Suppressor macrophage treated with lipopolysaccharide for 1 hour (primary cell): ENCODE measurements around the gene GCNT3.

Experiments used
- DNase-seq, 3 donors: peaks; one replicate each; pipeline ENCODE4 v3.0.0-alpha.2; 2020 to 2022

Gene GCNT3

DNA sequence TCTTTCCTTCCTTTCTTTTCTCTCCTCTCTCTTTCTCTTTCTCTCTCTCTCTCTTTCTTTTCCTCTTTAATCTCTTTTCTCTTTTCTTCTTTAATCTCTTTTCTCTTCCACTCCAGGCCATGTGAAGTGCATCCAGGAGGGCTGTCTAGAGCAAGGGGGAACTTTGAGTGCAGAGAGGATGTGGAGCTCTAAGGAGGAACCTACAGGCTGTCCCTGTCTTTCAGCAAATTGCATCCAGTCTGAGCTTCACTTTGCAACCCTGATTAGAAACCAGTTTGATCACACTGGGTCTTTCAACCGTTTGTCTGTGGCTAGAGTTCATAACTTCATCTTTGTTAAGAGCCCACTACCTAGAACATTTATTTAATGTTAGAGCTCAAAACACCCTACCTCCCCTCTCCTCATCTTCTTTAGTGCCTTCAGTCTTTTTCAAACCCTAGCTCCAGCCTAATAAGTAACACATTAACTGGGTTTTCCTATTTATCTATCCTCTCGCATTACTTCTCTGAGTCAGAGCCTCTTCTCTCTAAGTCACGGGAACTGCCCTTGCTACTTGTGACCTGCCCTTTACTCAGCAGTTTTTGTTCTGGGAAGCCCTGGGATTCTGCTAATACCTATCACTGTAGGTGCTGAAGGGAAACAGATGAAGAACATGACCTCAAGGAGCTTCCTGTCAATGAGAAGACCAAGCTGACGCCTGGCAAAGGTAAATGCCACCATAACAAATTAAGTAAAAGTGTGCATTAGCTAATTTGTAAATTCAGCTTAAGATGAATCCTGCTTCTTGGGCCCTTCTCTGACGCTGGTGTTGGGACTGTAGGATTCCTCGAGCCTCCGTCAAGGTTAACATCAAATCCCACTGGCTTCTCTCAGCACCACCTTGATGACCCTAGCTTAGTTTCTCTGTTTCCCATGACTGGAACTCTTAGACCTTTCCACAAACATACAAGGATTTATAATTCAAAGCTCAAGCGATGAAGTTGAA is at the start of gene GCNT3:
GCNT3 (plus strand) TSS at position 508 of the 985 bp plus-strand sequence. CDS start 6,456 bp downstream, outside the sequence.
- DNase-seq: peak; percentile 28 to 35 (median 31)

DNA sequence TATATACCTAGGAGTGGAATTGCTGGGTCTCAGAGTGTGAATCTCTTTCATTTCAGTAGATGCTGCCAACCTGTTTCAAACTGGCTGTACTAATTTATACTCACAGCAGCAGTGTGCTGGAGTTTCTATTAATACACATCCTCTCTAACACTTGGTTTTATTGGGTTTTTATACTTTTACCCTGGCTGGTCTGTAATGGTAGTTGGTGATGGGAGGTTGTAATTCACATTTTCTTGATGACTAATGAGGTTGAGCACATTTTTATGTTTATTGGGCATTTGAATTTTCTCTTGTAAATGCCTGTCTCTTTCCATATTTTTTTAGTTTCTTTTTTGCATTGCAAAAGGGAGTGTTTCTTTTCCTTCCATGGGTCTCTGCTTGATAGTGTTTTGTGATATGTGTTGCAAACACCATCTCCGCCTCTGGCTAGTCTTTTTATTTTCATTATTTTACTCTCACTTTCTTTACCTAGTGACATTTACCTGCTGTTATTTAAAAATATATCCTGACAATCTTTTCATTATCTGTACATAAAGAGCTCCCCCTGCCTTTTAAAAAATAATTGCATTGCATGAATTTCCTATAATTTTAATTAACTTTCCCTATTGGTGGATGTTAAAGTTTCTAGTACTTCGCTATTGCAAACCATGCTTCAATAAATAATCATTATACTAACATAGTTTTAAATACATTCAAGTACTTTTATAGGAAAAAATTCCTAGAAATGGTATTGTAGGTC is 49.0 kb upstream of the GCNT3 start:
- no peak for DNase-seq

DNA sequence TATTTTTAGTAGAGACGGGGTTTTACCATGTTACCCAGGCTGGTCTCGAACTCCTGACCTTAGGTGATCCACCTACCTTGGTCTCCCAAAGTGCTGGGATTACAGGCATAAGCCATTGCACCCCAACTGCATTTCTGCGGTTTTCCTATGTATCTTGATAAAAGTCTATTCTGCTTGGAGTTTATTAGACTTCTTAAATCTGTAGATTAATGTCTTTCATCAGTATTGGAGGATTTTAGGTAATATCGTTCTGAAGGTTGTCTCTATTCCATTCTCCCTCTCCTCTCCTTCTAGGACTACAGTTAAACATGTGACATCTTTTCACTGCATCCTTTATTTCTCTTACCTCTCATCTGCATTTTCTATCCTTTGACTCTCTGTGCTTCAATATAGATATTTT is 46.3 kb upstream of the GCNT3 start:
- DNase-seq: no peak

DNA sequence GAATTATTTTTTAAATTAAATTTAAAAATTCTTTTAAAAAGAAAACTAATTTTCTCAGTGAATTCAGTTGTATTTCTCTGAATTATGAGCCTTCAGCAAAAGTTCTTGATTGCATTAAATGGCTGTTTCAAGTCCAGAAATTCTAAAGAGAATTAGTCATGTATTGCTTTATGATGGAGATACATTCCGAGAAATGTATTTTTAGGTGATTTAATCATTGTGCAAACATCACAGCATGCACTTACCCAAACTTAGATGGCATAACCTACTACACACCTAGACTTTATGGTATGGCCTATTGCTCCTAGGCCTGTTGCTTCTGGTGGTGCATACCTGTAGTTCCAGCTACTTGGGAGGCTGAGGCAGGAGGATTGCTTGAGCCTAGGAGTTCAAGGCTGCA is 44.3 kb upstream of the GCNT3 start:
- no peak for DNase-seq

GRCh38 chr15:59569477-59569876 is 42.1 kb upstream of the GCNT3 start:
- no peak for DNase-seq

GRCh38 chr15:59570315-59570714 is 41.3 kb upstream of the GCNT3 start:
- DNase-seq: no peak

DNA sequence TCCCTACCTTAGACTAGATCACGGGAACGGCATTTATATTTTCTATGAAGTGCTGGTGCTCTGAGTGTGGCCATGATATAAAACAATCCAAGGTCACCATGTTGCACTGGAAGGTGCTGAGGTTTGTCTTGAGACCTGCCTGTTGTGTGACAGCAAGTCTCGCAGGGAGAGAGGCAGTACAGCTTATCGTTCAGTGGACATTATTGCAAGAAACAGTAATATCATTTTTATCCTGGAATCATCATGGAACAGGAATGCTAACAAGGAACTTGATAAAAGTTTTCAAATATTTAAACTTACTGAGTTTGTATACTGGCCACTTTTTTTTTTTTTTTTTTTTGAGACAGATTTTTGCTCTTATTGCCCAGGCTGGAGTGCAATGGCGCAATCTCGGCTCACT is 40.0 kb upstream of the GCNT3 start:
- DNase-seq: no peak

- no peak for DNase-seq
Observed at GRCh38 chr15:59583088-59583487, 28.5 kb upstream of the GCNT3 start.

DNA sequence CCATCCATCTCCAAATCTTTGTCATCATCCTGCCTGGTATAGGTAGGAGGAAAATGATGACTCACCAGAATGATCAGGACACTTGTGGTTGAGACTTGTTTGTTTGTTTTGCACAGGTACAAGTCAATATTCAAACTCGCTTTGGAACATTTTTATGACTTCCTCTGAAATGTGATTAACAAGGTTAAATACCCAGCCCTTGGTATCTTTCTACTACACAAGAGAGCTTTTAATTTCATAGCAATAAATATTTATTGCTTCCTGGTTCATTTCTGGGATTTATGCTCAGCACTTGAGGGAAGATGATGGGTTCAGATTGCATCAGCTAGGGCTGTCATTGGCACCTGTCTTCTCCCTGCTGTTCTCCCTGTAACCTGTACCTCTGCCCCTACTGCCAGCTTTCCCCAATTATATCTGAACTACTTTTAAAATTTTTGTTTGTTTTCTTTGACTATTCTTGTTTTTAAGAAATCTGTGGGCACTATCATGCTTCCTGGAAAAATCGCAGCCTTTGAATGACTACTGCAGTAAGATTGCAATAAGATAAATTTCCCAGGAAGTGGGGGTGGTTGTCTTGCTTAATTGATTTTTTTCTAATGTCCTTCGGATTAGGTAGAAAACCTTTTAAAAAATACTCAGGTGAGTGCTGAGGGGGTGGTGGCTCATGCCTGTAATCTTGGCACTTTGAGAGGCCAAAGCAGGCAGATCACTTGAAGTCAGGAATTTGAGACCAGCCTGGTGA is 24.3 kb upstream of the GCNT3 start:
- peak in 2 of 3 donors; percentile 23 to 25 for DNase-seq

DNA sequence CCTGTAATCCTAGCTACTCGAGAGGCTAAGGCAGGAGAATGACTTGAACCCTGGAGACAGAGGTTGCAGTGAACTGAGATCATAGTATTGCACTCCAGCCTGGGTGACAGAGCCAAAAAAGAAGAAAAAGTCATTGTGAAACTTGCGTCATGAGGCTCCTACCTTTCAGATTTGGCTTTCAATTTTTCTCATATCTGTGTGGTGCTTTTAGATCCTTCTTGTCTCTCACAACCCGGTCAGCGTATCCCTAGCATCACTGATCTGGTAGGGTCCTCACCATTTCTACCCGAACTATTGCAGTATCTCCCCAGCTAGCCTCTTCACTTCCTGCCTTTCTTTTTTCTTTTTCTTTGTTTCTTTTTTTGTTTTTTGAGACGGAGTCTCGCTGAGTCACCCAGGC is 21.6 kb upstream of the GCNT3 start:
- DNase-seq: no peak

DNA sequence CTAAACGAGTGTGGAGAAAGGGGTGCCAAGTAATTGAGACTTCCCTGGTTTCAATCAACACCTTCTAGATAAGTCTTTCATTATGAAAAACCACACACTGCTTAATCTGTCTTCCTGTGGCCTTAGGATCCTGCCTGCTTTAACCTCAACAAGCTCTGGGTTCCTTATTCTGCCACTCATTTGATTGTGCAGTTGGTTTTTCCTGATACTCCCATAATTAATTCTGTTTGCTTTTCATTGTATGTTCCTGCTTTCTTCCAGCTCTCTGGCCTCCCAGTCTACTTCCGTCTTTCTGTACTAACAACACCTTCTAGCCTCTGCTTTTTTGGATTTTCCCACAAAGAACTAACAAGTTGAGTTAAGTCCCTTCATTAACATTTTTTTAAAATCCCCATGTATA is 20.2 kb upstream of the GCNT3 start:
- DNase-seq: peak; percentile 14 to 26 (median 22)

GRCh38 chr15:59594493-59594942 is 17.1 kb upstream of the GCNT3 start:
- peak; percentile 25 to 42 (median 25) for DNase-seq

GRCh38 chr15:59594991-59595390 is 16.6 kb upstream of the GCNT3 start:
- no peak for DNase-seq

DNA sequence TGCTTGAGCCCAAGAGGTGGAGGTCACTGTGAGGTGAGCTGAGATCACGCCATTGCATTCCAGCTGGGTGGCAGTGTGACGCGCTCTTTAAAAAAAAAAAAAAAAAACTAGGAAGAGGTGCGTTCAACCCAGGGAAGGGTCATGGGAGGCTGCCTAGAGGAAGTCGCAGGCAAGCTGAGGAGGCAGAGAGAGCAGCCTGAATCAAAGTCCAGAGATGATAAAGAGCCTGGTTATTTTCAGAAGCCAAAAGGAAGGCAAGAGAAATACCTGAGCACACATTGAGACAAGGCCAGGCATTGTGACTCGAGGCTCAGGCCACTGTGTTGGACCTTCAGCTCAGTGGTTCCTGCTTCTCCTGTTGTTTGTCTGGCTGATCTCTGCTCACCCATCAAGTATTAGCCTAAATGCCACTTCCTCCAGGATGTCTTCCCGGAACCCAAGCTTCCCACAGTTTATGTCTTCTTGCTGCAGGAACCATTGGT is 16.1 kb upstream of the GCNT3 start:
- no peak for DNase-seq

DNA sequence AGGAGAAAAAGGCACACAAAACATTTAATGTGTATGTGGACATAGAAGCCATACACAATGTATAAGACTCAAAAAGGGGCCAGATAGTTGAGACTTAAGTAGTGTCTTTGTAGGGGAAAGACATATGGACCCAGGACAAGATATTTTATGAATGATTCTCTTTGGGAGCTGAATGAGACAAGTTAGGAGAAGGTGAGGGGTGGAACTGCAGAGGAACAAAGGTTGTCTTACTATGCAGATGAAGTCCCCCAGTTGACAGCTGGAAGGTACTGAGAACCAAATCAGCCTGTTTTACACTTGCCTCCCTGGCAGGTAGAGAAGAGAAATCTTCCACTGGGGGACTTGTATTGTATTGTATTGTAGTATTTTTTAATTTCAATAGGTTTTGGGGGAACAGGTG is 14.9 kb upstream of the GCNT3 start:
- DNase-seq: no peak

DNA sequence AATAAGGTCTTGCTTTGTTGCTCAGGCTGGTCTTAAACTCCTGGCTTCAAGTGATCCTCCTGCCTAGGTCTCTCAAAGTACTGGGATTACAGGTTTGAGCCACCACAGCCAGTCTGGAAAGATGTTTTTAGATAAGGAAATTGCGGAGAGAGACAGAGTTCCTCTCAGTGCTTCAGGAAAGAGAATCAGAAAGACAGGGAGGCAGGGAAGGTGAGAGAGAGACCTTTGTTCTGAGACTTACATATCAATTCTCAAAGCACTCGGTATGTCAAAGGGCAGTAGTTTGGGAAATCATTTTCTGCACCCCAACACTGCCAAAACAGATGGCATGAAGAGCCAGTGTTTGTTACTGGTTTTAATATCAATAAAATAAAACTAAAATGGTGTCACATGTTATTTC is 13.1 kb upstream of the GCNT3 start:
- no peak for DNase-seq

DNA sequence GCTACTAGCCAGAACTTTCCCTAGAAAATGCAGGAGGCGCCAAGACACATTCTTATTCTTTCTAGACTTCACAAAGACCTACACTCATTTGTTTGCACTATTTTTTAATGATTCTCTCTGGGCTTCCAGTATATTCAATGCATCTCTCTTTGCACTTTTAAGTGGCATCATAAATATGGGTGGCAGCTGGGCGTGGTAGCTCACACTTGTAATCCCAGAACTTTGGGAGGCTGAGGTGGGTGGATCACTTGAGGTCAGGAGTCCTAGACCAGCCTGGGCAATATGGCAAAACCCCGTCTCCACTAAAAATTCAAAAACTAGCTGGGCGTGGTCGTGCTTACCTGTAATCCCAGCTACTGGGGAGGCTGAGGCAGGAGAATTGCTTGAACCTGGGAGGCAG is 5.6 kb upstream of the GCNT3 start:
- DNase-seq: no peak

GRCh38 chr15:59609730-59610712 is 1.6 kb upstream of the GCNT3 start:
- DNase-seq: no peak

GRCh38 chr15:59614153-59614552 is 2.6 kb downstream of the GCNT3 start:
- DNase-seq: no peak

DNA sequence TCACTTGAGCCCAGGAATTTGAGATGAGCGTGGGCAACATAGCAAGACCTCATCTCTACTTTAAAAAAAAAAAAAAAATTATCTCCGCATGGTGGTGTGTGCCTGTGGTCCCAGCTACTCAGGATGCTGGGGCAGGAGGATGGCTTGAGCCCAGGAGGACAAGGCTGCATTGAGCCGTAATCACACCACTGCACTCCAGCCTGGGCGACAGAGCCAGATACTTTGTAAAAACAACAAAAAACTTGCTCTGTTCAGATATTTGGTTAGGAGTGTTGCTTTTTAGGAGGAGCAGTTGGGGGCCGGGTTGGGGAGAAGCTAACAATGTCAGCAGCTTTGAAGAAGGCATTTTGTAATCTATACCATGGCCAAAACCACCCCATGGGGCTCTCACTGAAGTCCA is 4.1 kb downstream of the GCNT3 start:
- no peak for DNase-seq

DNA sequence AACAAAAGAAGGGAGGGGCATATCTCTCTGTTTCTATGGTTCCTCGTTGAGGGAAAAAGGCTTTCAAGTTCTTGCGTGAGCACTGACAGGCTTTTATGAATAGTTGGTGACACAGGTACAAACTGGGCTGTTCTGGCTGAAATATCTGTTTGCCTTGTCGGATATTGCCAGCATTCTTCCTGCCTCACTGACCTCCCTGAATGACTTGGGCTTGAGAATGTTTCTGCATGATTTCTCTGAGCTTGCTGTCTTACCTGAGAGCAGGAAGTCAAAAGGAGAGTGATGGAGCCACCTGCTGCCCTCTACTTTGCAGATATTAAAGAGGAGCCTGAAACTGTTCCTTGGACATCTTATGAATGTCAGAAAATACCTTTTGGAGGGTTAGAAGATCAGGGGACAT is 4.8 kb downstream of the GCNT3 start:
- no peak for DNase-seq

GRCh38 chr15:59618406-59618805 is 6.8 kb downstream of the GCNT3 start:
- peak; percentile 37 to 50 (median 38) for DNase-seq
